HG02623 (cell line): ENCODE data around the gene TRIM21.
A peak's percentile ranks its signal among the peaks of the same experiment; 100 is the strongest.
"Not testable (repeated sequence)": the region's sequence is repeated elsewhere in the genome, so short reads cannot be mapped to it uniquely, and the experiment has no call there.

Experiments
- ATAC-seq: cut with Tn5 transposase; IDR thresholded peaks from one replicate; pipeline ENCODE4 v1.9.1; 2021; ENCODE audit warnings: moderate library complexity; ENCODE audit not compliant: unreplicated experiment

TRIM21 gene

DNA sequence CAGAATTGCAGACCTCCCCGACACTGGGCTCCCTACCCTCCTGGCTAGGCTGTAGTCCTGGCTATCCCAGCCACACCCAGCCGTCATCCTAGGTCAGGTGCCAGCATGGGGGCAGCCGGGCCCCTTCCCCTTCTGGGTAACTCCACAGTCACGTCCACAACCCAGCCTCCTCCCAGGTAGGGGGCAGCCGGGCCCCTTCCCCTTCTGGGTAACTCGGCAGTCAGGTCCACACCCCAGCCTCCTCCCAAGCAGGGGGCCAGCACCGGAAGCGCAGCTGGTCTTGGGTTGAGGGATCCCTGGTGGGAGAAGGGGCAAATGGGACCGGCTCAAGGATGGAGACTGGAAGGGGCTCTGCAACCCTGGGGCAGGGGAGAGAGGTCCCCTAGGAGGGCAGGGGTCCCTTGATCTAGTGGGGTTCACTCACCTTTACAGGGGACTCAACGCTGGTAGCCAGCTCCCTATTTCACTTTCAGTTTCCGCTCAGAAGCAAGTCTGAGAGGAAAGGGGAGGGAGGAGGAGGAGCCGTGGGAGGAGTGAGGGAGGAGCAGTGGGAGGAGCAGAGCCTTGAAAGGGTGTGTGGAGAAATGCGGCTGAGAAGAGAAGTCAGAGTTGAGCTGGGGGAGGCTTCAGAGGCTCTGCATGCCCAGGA, at the start of gene TRIM21:
Gene TRIM21 (minus strand): TSS at position 494 of the 649 bp plus-strand sequence. CDS start 3,293 bp downstream, outside the sequence.
- peak; percentile 100 for ATAC-seq

DNA sequence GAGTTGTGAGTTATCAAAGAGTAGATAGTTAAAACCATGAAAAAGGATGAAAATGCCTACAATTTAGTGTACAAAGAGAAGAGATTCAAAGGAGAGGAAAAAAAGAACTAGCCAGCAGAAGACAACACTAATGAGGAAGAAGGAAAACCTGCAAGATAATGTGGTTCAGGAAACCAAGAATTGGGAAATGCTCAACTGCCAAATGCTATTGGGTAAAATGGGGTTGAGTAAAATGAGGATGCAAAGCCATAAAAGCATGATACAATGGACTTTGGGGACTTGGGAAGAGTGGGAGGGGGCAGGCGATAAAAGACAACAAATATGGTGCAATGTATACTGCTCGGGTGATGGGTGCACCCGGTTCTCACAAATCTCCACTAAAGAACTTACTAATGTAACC, 48.0 kb upstream of the TRIM21 start:
- no peak for ATAC-seq

DNA sequence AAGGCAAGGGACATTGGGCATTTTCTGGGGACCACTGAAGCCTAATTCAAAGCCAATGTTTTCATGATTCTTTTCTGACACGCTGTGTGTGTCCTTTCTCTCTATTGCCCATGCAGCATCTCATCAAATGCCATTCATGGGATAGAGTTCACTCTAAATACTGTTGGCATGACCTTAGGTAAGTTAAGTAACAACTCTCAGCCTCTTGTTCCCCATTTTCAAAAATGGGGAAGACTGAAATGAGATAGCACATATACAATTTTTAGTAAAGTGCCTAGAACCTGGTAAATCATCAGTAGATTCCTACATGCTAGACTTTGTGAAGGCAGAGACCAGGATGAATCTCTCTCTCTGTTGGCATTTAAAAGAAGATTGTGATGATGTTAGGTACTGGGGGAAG, 42.9 kb upstream of the TRIM21 start:
- ATAC-seq: no peak

DNA sequence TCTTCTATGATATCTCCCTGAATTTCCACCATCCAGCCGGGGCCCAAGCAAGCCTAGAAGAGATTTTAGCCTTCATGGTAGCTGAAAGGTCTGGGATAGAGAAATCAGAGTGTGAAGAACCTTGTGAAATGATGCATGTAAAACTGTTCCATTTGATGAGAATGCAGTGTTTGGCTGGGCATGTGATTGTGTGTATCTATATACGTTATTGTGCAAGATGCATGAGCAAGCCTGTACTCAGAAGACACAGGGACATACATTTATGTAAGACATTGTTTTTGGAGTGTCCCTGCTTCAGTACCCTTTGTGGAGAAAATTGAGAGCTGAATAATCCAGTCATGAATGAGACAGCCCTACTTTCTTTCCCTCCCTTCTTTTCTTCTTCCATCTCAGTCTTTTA, 40.4 kb upstream of the TRIM21 start:
- ATAC-seq: no peak

DNA sequence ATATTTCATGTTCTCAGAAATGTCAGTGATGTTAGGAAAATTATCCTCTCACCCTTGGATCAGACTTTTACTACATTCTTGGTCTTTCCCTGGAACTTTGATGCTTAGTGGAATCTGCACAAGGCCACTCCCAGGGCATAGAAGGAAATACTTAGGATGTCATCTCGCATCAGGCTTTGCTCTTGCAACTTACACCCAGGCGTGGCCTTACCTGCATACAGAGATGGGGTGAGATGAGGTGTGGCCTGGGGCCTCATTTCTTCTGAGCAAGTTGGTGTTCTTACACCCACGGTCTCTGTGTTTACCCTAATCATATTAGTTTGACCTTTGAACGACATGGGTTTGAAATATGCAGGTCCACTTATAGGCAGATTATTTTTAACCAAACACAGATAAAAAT, 36.5 kb upstream of the TRIM21 start:
- ATAC-seq: no peak

DNA sequence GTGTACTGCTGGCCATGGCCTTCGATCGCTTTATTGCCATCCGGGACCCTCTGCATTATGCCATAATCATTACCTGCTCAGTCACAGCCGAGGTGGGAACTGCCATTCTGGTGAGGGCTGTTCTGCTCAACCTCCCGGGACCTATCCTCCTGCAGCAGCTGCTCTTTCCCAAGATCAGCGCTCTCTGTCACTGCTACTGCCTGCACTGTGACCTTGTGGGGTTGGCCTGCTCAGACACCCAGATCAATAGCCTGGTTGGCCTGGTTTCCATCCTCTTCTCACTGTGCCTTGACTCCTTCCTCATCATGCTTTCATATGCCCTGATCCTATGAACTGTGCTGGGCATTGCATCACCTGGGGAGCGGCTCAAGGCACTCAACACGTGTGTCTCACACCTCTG, 24.9 kb upstream of the TRIM21 start:
- ATAC-seq: no peak

DNA sequence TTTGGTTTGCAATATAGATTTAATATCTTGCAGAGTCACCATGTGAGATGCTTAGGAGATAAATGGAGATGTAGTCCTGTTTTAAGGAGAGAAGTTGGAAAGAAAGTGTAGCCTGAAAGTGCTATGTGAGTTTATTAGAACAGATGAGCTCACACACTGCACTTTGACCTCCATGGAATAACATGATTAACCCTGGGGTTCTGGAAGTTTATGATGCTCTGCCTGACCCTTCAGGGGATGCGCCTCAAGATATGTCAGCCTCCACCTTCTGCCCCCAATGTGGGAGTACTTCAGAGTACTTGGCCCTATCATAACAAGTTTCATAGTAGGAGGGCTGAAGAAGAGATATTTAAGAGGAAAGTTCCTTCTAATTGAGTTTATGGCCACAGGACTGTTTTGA, 23.3 kb upstream of the TRIM21 start:
- ATAC-seq: no peak

DNA sequence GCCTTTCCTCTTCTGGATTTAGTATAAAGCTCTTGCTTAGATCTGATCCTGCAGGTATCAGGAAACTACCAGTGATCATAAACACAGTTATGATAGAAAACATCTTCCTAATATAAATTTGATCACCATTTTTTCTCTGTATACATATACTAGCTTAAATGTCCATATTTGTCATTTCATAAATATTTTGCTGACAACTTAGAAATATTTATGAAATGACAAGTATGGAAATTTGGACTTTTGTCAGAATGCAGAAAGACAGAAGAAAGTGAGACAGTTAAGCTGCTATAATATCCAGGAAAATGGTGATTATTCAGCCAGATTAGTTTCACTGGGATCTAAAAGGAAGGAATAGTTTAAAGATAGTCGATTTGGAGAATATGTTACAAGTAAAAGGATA, 22.8 kb upstream of the TRIM21 start:
- no peak for ATAC-seq

DNA sequence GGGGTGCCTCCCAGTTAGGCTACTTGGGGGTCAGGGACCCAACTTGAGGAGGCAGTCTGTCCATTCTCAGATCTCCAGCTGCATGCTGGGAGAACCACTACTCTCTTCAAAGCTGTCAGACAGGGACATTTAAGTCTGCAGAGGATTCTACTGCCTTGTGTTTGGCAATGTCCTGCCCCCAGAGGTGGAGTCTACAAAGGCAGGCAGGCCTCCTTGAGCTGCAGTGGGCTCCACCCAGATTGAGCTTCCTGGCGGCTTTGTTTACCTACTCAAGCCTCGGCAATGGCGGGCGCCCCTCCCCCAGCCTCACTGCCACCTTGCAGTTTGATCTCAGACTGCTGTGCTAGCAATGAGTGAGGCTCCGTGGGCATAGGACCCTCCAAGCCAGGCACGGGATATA, 12.7 kb upstream of the TRIM21 start:
- not testable (repeated sequence) for ATAC-seq

DNA sequence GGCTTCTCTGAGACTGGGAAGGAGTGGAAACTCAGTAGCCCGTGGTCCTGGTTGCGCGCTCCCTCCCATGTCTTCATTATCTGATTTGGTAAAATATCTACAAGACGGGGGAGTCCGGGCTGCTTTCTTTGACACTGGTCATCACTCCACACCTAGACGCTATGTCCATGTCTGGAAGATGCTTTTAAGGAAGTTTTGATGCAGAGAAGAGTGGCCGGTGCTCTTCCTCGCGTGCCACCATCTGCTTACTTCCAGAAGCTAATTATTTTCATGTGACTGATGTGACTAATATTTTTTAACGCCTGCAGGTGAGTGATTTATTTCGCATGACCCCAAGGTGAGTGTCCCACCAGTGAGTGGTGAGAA, 339 bp upstream of the TRIM21 start:
- peak; percentile 6 for ATAC-seq

DNA sequence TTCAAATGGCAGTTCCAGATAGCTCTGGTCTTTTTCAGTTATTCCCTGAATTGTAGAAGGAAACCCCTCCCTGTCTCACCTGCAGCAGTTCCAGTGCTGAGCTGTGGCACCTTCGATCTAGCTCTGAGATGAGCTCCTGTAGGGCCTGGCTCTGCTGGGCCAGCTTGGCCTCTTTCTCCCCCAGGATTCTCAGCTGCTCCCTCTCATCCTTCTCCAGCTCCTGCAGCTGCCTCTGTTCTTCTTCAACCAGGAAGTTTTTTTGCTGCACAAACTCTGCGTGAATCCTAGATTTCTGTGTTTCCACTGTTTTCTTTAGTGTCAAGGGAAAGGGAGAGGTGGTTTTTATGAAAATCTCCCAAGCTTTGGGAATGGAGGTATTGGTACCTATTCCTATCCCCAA, 5.3 kb downstream of the TRIM21 start:
- ATAC-seq: no peak

DNA sequence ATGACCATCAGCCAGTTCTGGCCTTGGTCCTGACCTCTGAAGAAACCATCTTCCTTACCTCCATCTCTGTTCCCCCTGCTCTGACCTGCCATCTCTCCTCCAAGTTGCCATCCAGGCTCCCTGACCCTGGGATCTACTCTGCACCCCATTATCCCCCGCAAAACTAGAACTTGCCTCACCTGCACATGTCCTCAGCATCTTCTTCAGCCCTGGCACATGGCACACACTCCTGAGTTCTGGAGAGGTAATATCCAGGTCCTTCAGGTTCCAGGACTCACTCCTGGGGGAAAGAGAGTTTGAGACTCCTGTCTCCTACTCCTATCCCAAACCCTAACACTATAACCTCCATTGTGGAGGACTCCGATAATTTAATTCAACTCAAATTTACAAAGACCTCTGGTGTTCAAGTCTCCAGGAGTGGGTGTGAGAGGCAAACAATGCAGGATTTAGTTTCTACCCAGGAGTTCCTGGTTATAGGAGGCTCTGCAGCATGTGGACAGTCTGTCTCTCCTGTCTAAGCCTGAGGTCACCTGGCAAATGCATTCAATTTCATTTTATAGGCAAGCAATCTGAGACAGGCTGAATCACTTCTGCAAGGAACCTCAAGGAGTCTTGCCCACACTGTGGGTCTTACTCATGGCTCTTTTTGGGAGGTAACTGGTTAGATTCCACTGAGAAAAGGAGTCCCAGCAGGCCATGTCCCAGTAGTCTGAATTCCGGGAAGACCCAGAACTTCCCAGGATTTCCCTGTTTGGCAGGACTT, 7.3 kb downstream of the TRIM21 start:
- no peak for ATAC-seq

DNA sequence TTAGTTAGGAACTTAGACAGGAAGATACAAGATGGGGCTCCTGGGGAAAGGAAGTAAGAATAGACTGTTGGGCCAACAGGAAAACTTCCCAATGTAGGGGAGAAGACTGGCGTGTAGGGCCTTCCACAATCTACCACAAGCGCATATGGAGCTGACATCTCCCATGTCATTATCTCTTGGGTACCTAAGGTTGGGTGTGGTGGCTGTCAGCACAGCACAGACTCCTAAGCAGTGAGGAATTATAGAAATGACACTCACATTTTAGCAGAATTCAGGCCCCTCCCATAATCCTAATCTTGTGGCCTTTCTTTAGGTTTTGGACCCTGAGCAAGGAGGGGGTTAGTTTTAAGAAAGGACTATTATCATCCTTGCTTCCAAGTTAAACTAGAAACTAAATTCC, 11.6 kb downstream of the TRIM21 start:
- no peak for ATAC-seq

DNA sequence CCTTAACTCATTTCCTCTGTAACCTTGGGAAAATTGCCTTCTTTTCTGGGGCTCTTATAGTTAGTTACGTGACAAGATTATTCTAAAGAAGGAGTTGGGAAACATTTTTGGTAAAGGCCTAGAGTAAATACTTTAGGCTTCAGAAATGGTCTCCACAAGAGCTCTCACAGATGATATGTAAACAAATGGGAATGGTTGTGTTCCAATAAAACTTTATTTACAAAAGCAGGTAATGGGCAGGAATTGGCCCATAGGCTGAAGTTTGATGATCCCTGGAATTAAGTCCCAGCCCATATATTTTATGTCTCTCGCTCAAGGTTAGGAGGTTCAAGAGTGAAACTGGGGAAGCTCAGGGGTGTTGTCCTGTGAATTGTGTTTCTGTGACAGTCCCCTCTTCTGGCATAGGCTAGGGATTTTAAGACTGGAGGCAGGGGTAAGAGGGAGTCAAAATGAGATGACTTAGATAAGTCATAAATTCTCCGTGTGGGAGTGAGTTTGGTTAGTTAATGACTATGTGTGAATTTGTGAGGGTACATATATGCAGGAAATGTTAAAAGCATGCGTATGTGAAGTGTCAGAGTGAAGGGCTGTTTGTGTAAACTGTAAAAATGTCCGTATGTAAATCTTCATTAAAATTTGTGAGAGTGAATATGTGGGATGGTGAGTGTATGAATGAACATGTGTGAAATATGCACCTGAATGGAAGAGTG, 17.9 kb downstream of the TRIM21 start:
- ATAC-seq: no peak

DNA sequence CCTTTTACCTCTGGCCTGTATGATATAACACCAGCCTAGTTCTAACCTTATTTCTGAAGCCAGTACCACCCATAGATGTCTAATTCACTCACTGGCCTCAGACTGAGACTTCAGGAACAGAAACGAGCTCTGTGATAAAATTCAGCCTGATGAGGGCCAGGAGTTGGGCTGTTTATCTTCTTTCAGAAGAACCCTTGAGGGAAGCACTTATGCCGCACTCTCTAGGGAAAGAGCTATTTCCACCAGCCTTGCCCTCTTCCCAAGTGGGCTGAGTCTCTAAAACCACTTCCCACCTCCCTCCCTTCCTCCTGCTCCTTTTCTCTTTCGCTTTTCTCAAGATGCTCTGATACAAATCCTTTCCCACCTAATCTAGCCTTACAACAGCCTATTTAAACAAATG, 23.3 kb downstream of the TRIM21 start:
- no peak for ATAC-seq

DNA sequence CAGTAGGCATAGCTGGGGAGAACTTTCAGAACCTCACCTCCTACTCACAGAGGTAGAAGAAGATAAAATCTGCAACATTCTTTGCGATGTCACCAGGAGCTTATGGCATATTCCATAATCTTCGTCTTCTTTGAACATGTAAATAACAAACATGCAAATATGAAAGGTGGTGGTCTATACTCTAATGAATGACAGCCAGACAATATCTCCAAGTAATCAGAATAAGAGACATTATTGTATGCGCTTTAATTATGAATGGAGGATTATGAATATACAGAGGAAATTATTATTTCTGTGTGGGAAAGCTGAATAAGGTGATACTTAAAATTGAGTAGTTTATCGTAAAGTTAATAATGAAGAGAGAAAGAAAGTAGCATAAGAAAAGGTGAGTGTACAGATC, 25.2 kb downstream of the TRIM21 start, which contains the start of gene OR52B4:
Gene OR52B4 (minus strand): TSS at position 101 of the 400 bp plus-strand sequence. CDS start 91 bp downstream, at position 10.
- no peak for ATAC-seq

DNA sequence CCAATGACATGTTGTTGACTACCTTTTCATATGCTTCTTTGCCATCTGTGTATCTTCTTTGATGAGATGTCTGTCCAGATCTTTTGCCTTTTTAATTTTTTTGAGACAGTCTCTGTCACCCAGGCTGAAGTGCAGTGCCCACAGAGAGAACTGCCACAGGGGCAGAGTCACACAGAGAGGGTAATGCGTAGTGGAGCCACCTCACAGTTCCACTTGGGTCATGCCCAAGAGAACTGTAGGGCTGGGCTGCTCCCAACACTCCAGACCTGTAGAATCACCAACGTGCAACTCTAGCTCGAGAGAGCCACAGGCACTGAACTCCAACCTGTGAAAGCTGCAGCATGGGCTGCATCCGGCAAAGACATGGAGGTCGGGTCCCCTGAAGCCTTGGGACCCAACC, 45.4 kb downstream of the TRIM21 start:
- ATAC-seq: not testable (repeated sequence)

DNA sequence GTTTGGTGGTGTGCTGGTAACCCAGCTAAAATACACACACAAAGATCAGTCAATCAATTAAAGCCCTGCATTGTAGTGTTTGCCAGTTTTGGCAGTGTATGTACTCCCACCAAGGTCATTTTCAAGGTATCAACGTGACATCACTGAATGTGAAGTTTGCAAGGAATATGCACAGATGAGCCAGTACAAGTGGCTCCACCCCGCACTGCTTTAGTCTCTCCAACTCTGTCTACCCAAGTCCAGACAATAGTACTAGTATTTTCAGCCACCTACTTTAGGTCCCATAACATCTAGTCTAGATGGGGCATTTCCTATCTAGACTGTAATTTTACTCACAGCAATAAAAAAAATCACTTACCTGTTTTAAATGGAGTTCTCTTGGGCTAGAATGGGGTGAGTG, 48.1 kb downstream of the TRIM21 start:
- not testable (repeated sequence) for ATAC-seq
